Eye (tissue), 1 donor: ENCODE results near the gene WDR45B.

ENCODE experiments used
- DNase-seq: peaks from one replicate; pipeline ENCODE4 v3.0.0-alpha.2; 2015

WDR45B gene

GRCh38 chr17:82648165-82648668 lies at the start of gene WDR45B:
Gene WDR45B (minus strand): TSS chr17:82648444. CDS start chr17:82648340, 104 bp downstream.
- DNase-seq = peak; percentile 98

- no peak for DNase-seq
These were observed 49.5 kb upstream of the WDR45B start for GRCh38 chr17:82697808-82698064.

- peak; percentile 41 for DNase-seq
These were observed 48.9 kb upstream of the WDR45B start for GRCh38 chr17:82696916-82697807.

GRCh38 chr17:82696259-82696658 lies 48.0 kb upstream of the WDR45B start:
- no peak for DNase-seq

- DNase-seq = no peak
These were observed 46.4 kb upstream of the WDR45B start for GRCh38 chr17:82694647-82695046.

- DNase-seq = no peak
These were observed 45.1 kb upstream of the WDR45B start for GRCh38 chr17:82693168-82693867.

GRCh38 chr17:82692268-82692667 lies 44.0 kb upstream of the WDR45B start:
- no peak for DNase-seq

- DNase-seq = no peak
These were observed 43.5 kb upstream of the WDR45B start for GRCh38 chr17:82691714-82692113.

- DNase-seq = no peak
These were observed 42.7 kb upstream of the WDR45B start for GRCh38 chr17:82690786-82691489.

GRCh38 chr17:82689077-82689476 lies 40.8 kb upstream of the WDR45B start:
- DNase-seq = no peak

GRCh38 chr17:82687871-82688270 lies 39.6 kb upstream of the WDR45B start:
- DNase-seq = no peak

GRCh38 chr17:82687375-82687861 lies 39.2 kb upstream of the WDR45B start:
- DNase-seq = no peak

GRCh38 chr17:82686366-82687324 lies 38.4 kb upstream of the WDR45B start:
- DNase-seq = no peak

- DNase-seq = no peak
These were observed 37.0 kb upstream of the WDR45B start for GRCh38 chr17:82685291-82685690.

GRCh38 chr17:82684228-82684841 lies 36.1 kb upstream of the WDR45B start:
- no peak for DNase-seq

- no peak for DNase-seq
These were observed 35.3 kb upstream of the WDR45B start for GRCh38 chr17:82683534-82683933.

GRCh38 chr17:82681547-82681946 lies 33.3 kb upstream of the WDR45B start:
- no peak for DNase-seq

- no peak for DNase-seq
These were observed 31.6 kb upstream of the WDR45B start for GRCh38 chr17:82679586-82680465.

GRCh38 chr17:82678265-82678891 lies 30.1 kb upstream of the WDR45B start:
- no peak for DNase-seq

GRCh38 chr17:82677353-82677925 lies 29.2 kb upstream of the WDR45B start:
- no peak for DNase-seq
